HEK293 (cell line): ENCODE results near the gene ZNF559.

Experiments used
- CTCF ChIA-PET: fragments of 350-600 bp; formaldehyde crosslinking; extraction: SDS; loops from one replicate; lab custom pipeline; 2021; ENCODE audit warnings: antibody characterized with exemption; lab: Yijun Ruan, JAX
- POLR2A ChIA-PET: fragments of 300-600 bp; formaldehyde crosslinking; extraction: SDS; loops from one replicate; lab custom pipeline; 2020; ENCODE audit warnings: antibody characterized with exemption, inconsistent platforms; lab: Yijun Ruan, JAX
- H3K27ac ChIP-seq: fragments of 200-500 bp; sonication (Bioruptor generic); 2 replicates; pipeline ENCODE4 v1.5.1; 2014; ENCODE audit warnings: low read depth, low read length, control low read depth, inconsistent platforms; ENCODE audit errors: extremely low read depth
- H3K36me3 ChIP-seq, 2 experiments: fragments of 200-500 bp in 1 of 2; sonication (Bioruptor generic) in 1 of 2; 1 replicate in 1 of 2; 2 replicates in 1 of 2; pipeline ENCODE4 v1.5.1; 2014 to 2017; ENCODE audit warnings: inconsistent platforms in 2 of 2, low read length in 2 of 2; ENCODE audit not compliant: control insufficient read depth in 2 of 2, insufficient read depth in 1 of 2
- H3K4me1 ChIP-seq: fragments of 200-500 bp; sonication (Bioruptor generic); 2 replicates; pipeline ENCODE4 v1.5.1; 2014; ENCODE audit warnings: mild to moderate bottlenecking, low read length, inconsistent platforms; ENCODE audit not compliant: control insufficient read depth, insufficient read depth
- H3K4me3 ChIP-seq: 2 replicates; pipeline ENCODE4 v1.5.1; 2011; ENCODE audit warnings: low read depth, mild to moderate bottlenecking, control low read depth, low read length, moderate library complexity
- H3K9me3 ChIP-seq: fragments of 200-500 bp; sonication (Bioruptor generic); 2 replicates; pipeline ENCODE4 v1.5.1; 2014; ENCODE audit warnings: low read depth, low read length, inconsistent platforms; ENCODE audit not compliant: control insufficient read depth, insufficient read depth
- GLIS2 ChIP-seq: fragments of 450-650 bp; formaldehyde crosslinking; IDR thresholded peaks from 2 replicates; pipeline ENCODE4 v1.5.1; 2016; ENCODE audit warnings: missing biosample characterization, missing genetic modification characterization
- HIC1 ChIP-seq: fragments of 450-650 bp; formaldehyde crosslinking; IDR thresholded peaks from 2 replicates; pipeline ENCODE4 v1.5.1; 2016; ENCODE audit warnings: missing biosample characterization, missing genetic modification characterization
- OSR2 ChIP-seq: fragments of 450-650 bp; formaldehyde crosslinking; IDR thresholded peaks from 2 replicates; pipeline ENCODE4 v1.5.1; 2016; ENCODE audit warnings: missing biosample characterization, missing genetic modification characterization
- SP3 ChIP-seq: fragments of 450-650 bp; formaldehyde crosslinking; IDR thresholded peaks from 2 replicates; pipeline ENCODE4 v1.5.1; 2016; ENCODE audit warnings: missing biosample characterization, missing genetic modification characterization
- TRIM28 ChIP-seq: IDR thresholded peaks from 2 replicates; pipeline ENCODE4 v1.6.1; 2011; ENCODE audit warnings: low read length, control low read depth, borderline replicate concordance
- ZBTB10 ChIP-seq: fragments of 450-650 bp; formaldehyde crosslinking; IDR thresholded peaks from 2 replicates; pipeline ENCODE4 v1.5.1; 2016; ENCODE audit warnings: missing biosample characterization, missing genetic modification characterization
- ZBTB17 ChIP-seq: fragments of 450-650 bp; formaldehyde crosslinking; IDR thresholded peaks from 2 replicates; pipeline ENCODE4 v1.5.1; 2016; ENCODE audit warnings: missing biosample characterization, missing genetic modification characterization
- ZBTB49 ChIP-seq: fragments of 450-650 bp; formaldehyde crosslinking; IDR thresholded peaks from 2 replicates; pipeline ENCODE4 v1.5.1; 2016; ENCODE audit warnings: missing biosample characterization, missing genetic modification characterization, low read depth
- ZBTB6 ChIP-seq: fragments of 450-650 bp; formaldehyde crosslinking; IDR thresholded peaks from 2 replicates; pipeline ENCODE4 v1.5.1; 2017; ENCODE audit warnings: missing biosample characterization, missing genetic modification characterization
- ZNF239 ChIP-seq: fragments of 450-650 bp; formaldehyde crosslinking; IDR thresholded peaks from 2 replicates; pipeline ENCODE4 v1.5.1; 2016; ENCODE audit warnings: missing biosample characterization, missing genetic modification characterization
- ZNF302 ChIP-seq: fragments of 450-650 bp; formaldehyde crosslinking; IDR thresholded peaks from 2 replicates; pipeline ENCODE4 v1.5.1; 2016; ENCODE audit warnings: missing biosample characterization, missing genetic modification characterization, low read depth
- ZNF341 ChIP-seq: fragments of 450-650 bp; formaldehyde crosslinking; IDR thresholded peaks from 2 replicates; pipeline ENCODE4; 2016; ENCODE audit warnings: low read depth, missing biosample characterization, missing genetic modification characterization
- ZNF433 ChIP-seq: fragments of 450-650 bp; formaldehyde crosslinking; IDR thresholded peaks from 2 replicates; pipeline ENCODE4 v1.5.1; 2016; ENCODE audit warnings: missing biosample characterization, missing genetic modification characterization, low read depth
- ZNF529 ChIP-seq: fragments of 450-650 bp; formaldehyde crosslinking; IDR thresholded peaks from 2 replicates; pipeline ENCODE4 v1.5.1; 2017; ENCODE audit warnings: missing genetic modification characterization, missing biosample characterization; ENCODE audit not compliant: insufficient replicate concordance
- ZNF664 ChIP-seq: fragments of 450-650 bp; formaldehyde crosslinking; IDR thresholded peaks from 2 replicates; pipeline ENCODE4 v1.5.1; 2016; ENCODE audit warnings: missing biosample characterization, missing genetic modification characterization
- ZNF692 ChIP-seq: fragments of 450-650 bp; formaldehyde crosslinking; IDR thresholded peaks from 2 replicates; pipeline ENCODE4 v1.5.1; 2016; ENCODE audit warnings: missing biosample characterization, missing genetic modification characterization
- ZSCAN30 ChIP-seq: fragments of 450-650 bp; IDR thresholded peaks from 2 replicates; pipeline ENCODE4 v1.5.1; 2018; ENCODE audit warnings: missing biosample characterization, mild to moderate bottlenecking, missing genetic modification characterization, moderate library complexity

Gene ZNF559

GRCh38 chr19:9353011-9353410, 29.0 kb downstream of the ZNF559 start:
- no peaks in the 10 kb centered on the region; the same call in 1 of the 2 replicates for H3K9me3 ChIP-seq
- no peak overlapping the region for H3K27ac ChIP-seq
- H3K4me3 ChIP-seq, result no peak overlapping the region
- peaks cover 4 to 15% of the 10 kb centered on the region in 2 experiments; a peak in 2 of 3 replicates for H3K36me3 ChIP-seq
- TF ChIP-seq ZNF239 (tag by site-specific recombination) (no peak), HIC1 (tag by site-specific recombination) (no peak), ZBTB6 (tag by site-specific recombination) (no peak), TRIM28 (no peak), ZSCAN30 (tag by site-specific recombination) (no peak), ZNF529 (tag by site-specific recombination) (no peak), ZNF433 (no peak), ZNF692 (tag by site-specific recombination) (no peak), ZNF302 (tag by site-specific recombination) (no peak), ZBTB17 (tag by site-specific recombination) (no peak), ZBTB10 (tag by site-specific recombination) (no peak), ZNF664 (tag by site-specific recombination) (no peak), SP3 (no peak), ZBTB49 (no peak), GLIS2 (tag by site-specific recombination) (no peak), ZNF341 (no peak), OSR2 (tag by site-specific recombination) (no peak)
- CTCF ChIA-PET, result no interaction called here
- H3K4me1 ChIP-seq, result no peaks in the 10 kb centered on the region
- POLR2A ChIA-PET, result no interaction called here
